ENCODE measurements around the gene RMDN3. TPM values are rescaled to one million over a fixed set of nuclear protein-coding genes. Genes with fewer than 3 reads are reported as not detected.
A peak's percentile ranks its signal among the peaks of the same experiment; 100 is the strongest.

The RMDN3 gene
- total and polyA plus RNA-seq, 2 of the 13 experiments (the other 11 are each of a cell fraction or from before 2014, with no cell fraction given): 16.8 to 19.5 TPM

DNA sequence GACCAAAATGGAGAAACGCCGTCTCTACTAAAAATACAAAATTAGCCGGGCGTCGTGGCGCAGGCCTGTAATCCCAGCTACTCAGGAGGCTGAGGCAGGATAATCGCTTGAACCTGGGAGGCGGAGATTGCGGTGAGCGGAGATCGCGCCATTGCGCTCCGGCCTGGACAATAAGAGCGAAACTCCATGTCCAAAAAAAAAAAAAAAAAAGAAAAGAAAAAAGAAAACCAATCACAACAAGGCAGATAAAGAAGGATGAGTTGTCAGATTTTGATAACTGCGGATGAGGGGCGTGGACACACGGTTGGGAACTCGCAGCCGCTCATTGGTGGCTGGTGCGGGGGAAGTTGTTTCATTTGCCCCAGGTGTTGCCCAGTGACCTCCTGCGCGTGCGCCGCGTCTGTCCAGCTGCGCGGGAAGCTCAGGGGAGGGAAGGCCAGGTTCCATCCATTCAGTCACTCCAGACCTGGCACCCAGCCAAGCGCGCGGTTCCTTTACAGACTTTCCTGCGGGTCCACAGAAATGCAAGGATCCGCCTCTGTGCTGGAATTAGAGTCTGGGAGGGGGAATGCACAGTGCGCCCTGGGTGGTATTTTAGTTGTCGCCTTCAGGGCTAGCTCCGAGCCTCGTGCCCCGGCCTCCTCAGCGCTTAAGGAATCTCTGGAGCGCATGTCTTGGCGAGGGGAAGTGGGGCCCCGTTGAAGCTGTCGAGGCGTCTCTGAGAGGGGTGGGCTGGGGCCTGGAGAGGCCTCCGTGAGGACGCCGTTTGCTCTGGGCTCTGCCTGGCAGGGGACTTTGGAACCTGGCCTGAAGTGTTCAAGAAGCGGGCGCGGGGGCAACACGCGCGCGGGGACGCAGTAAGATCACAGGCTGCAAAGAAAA, 8.1 kb upstream of the RMDN3 start (continued):
- TF ChIP-seq ZNF576 (CRISPR knock-in tag; IDR thresholded peaks at IDR 0.05) (0 out of 2 replicates have a peak, but pooled peaks have one; percentile 27), ZNF891 (CRISPR knock-in tag; IDR thresholded peaks at IDR 0.05) (no peak; the same call in none of the 2 replicates), ZNF691 (CRISPR knock-in tag; IDR thresholded peaks at IDR 0.05; ENCODE audit: borderline replicate concordance, low read depth) (0 out of 2 replicates have a peak, but pooled peaks have one; percentile 11), LCORL (IDR thresholded peaks at IDR 0.05) (peak; percentile 95), LCORL (CRISPR knock-in tag; IDR thresholded peaks at IDR 0.05) (no peak), ELF3 (CRISPR knock-in tag; IDR thresholded peaks at IDR 0.05) (0 out of 2 replicates have a peak, but pooled peaks have one; percentile 19), ISX (CRISPR knock-in tag; conservative IDR thresholded peaks at IDR 0.05) (0 out of 2 replicates have a peak, but pooled peaks have one; percentile 64), GLI4 (CRISPR knock-in tag; IDR thresholded peaks at IDR 0.05; ENCODE audit: borderline replicate concordance) (no peak; the same call in 1 of the 2 replicates), ZNF644 (CRISPR knock-in tag; IDR thresholded peaks at IDR 0.05; ENCODE audit: low read depth) (no peak), ZNF660 (CRISPR knock-in tag; IDR thresholded peaks at IDR 0.05; ENCODE audit: borderline replicate concordance, low read depth) (no peak), MTF1 (CRISPR knock-in tag; IDR thresholded peaks at IDR 0.05) (peak; percentile 60; the same call in 1 of the 2 replicates), ZNF883 (CRISPR knock-in tag; IDR thresholded peaks at IDR 0.05; ENCODE audit: not compliant biosample characterization) (peak; percentile 84), ZMAT3 (CRISPR knock-in tag; conservative IDR thresholded peaks at IDR 0.05) (0 out of 2 replicates have a peak, but pooled peaks have one; percentile 31), ZBTB7B (CRISPR knock-in tag; IDR thresholded peaks at IDR 0.05) (peak; percentile 34; the same call in 1 of the 2 replicates), NR2F2 (IDR thresholded peaks at IDR 0.05; ENCODE audit: borderline replicate concordance, low read depth) (no peak; the same call in 1 of the 2 replicates), TBP (CRISPR knock-in tag; IDR thresholded peaks at IDR 0.05) (no peak), ATF6 (CRISPR knock-in tag; conservative IDR thresholded peaks at IDR 0.05) (no peak), ZNF550 (CRISPR knock-in tag; IDR thresholded peaks at IDR 0.05; ENCODE audit: borderline replicate concordance) (no peak), ZNF546 (CRISPR knock-in tag; conservative IDR thresholded peaks at IDR 0.05) (no peak; the same call in 1 of the 2 replicates), ZNF678 (CRISPR knock-in tag; IDR thresholded peaks at IDR 0.05) (no peak), KLF12 (CRISPR knock-in tag; IDR thresholded peaks at IDR 0.05; ENCODE audit: borderline replicate concordance) (no peak), KMT2B (CRISPR knock-in tag; IDR thresholded peaks at IDR 0.05) (peak; percentile 37; the same call in 1 of the 2 replicates)
- TF ChIP-seq, protein P1, sequence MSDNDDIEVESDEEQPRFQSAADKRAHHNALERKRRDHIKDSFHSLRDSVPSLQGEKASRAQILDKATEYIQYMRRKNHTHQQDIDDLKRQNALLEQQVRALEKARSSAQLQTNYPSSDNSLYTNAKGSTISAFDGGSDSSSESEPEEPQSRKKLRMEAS (IDR thresholded peaks at IDR 0.05): peak; percentile 95
- TF ChIP-seq, protein P2, sequence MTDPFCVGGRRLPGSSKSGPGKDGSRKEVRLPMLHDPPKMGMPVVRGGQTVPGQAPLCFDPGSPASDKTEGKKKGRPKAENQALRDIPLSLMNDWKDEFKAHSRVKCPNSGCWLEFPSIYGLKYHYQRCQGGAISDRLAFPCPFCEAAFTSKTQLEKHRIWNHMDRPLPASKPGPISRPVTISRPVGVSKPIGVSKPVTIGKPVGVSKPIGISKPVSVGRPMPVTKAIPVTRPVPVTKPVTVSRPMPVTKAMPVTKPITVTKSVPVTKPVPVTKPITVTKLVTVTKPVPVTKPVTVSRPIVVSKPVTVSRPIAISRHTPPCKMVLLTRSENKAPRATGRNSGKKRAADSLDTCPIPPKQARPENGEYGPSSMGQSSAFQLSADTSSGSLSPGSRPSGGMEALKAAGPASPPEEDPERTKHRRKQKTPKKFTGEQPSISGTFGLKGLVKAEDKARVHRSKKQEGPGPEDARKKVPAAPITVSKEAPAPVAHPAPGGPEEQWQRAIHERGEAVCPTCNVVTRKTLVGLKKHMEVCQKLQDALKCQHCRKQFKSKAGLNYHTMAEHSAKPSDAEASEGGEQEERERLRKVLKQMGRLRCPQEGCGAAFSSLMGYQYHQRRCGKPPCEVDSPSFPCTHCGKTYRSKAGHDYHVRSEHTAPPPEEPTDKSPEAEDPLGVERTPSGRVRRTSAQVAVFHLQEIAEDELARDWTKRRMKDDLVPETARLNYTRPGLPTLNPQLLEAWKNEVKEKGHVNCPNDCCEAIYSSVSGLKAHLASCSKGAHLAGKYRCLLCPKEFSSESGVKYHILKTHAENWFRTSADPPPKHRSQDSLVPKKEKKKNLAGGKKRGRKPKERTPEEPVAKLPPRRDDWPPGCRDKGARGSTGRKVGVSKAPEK (CRISPR knock-in tag; IDR thresholded peaks at IDR 0.05; ENCODE audit: borderline replicate concordance): 0 out of 2 replicates have a peak, but pooled peaks have one; percentile 36

All from HepG2 (cell line).